Epithelial cell of proximal tubule (primary cell): ENCODE results near the gene CMTM8. TPM values are rescaled to one million over a fixed set of nuclear protein-coding genes. Genes with fewer than 3 reads are reported as not detected.

Experiments
- DNase-seq: peaks from one replicate; pipeline ENCODE4 v3.0.0-alpha.2; 2011; ENCODE audit warnings: low read depth
- H3K4me3 ChIP-seq: 2 replicates; pipeline ENCODE4 v1.5.1; 2011; ENCODE audit warnings: low read depth, mild to moderate bottlenecking, low read length
- total RNA-seq: library from RNA; depleted of rRNA; stranded (reverse); fragments of >200 nt; gene quantifications from 2 replicates; pipeline ENCODE4 v1.2.3, GENCODE V29; 2015
- TF ChIP-seq, protein P1 (sequence below): conservative IDR thresholded peaks from 2 replicates; pipeline ENCODE4 v1.5.1; 2012; ENCODE audit warnings: low read depth, mild to moderate bottlenecking, low read length

CMTM8 gene
- total RNA-seq, 1 donor from 2014 or later, result 9.2 TPM

DNA sequence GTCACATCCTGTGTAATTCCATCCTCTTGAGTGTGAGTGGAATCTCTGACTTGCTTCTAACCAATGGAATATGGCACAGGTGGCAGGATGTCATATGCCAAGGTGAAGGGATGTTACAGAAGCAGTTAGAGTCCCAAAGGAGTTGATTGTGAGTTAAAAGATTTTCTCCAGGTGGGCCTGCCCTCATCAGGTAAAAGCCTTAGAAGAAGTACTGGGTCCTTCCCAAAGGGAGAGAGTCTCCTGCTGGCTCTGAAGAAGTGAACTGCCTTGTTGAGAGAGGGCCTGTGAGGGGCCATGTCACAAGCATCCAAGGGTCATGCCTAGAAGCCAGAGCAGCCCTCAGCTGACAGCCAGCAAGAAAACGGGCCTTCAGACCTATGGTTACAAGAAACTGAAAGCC, 166.2 kb downstream of the CMTM8 start:
- TF ChIP-seq, protein P1, sequence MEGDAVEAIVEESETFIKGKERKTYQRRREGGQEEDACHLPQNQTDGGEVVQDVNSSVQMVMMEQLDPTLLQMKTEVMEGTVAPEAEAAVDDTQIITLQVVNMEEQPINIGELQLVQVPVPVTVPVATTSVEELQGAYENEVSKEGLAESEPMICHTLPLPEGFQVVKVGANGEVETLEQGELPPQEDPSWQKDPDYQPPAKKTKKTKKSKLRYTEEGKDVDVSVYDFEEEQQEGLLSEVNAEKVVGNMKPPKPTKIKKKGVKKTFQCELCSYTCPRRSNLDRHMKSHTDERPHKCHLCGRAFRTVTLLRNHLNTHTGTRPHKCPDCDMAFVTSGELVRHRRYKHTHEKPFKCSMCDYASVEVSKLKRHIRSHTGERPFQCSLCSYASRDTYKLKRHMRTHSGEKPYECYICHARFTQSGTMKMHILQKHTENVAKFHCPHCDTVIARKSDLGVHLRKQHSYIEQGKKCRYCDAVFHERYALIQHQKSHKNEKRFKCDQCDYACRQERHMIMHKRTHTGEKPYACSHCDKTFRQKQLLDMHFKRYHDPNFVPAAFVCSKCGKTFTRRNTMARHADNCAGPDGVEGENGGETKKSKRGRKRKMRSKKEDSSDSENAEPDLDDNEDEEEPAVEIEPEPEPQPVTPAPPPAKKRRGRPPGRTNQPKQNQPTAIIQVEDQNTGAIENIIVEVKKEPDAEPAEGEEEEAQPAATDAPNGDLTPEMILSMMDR, result no peak
- no peak for DNase-seq
- no peak overlapping the region for H3K4me3 ChIP-seq

DNA sequence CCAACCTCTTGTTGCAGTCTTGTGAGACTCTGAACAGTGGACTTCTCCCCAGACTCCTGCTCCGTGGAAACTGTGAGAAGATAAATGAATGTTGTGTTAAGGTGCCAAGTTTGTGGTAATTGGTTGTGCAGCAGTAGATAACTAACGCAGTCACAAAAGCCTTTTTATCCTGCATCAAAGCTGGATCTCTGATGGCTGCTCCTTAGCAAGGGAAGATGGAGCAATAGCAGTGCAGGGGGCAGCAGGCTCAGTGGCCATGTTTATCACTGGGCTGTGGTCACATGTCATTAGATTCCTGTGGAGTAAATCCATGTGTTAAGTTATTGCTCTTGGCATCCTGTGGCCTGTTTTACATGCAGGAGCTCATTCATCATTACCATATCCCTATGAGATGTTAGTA, 166.7 kb downstream of the CMTM8 start:
- DNase-seq, result no peak
- TF ChIP-seq, protein P1, result no peak
- no peak overlapping the region for H3K4me3 ChIP-seq

DNA sequence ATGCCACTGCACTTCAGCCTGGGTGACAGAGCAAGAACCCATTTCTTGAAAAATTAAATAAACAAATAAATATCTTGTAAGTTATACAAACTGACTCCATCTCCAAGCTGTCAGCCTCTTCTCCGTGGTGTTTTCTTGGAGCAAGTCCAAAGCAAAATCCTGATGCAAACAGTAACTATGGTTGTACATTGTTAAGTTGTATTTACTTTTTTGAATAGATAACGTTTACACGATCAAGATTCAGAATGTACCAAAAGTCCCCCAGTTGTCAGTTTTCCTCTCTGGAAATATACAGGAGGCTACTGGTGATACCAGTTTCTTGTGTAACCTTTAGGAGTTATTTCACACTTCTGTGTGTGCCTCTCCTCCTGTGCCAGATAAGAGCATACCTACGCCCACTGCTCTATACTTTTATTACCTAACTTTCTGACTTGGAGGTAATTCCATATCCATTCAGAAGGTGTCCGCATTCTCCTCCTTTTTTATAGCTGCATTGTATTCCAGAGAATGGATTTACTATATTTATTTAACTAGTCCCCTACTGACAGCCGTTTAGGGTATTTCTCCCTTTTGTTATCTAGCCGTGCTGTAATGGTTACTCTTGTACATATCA, 167.3 kb downstream of the CMTM8 start:
- DNase-seq, result no peak
- no peak overlapping the region for H3K4me3 ChIP-seq
- TF ChIP-seq, protein P1, result no peak

DNA sequence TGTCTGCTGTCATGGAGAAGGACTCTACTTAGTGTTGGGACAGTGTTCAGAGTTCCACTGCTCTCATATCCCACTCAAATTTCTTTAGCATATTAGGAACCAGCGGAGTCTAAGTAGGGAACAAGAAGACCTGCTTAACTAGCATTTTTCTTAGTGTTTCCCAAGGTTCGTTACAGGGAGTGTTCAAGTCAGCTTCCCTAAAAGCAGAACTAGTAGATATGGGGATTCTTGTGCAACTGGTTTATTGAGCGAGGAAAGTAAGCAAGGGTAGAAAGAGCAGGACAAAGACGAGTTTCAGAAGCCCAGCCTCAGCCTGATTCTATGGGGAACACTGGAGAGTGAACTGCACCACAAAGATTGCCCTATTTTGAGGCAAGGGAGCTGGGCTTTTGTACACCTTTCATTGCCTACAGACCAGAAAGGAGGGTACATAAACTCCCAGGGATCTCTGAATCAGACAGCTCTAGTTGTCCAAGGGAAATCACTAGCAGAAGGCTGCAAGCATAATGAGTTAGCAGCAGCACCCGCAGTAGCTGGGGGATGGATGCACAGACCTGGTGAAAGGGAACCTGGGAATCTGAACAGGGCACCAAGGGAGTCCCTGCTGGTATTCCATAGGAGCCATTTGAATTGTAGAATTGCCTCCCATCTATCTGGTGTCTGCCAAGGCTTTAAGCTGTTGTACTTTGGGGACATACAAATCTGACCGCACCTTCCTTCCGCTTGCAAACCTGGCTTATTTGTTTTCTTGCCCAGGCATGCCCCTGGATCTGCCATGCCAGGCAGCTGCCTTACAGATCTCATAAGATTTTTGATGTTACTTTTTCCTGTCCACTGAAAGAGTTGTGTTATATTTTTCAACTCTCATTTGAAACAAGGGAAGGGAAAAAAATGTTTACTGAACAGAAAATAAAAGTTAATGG, 168.3 kb downstream of the CMTM8 start:
- H3K4me3 ChIP-seq, result no peak overlapping the region

DNA sequence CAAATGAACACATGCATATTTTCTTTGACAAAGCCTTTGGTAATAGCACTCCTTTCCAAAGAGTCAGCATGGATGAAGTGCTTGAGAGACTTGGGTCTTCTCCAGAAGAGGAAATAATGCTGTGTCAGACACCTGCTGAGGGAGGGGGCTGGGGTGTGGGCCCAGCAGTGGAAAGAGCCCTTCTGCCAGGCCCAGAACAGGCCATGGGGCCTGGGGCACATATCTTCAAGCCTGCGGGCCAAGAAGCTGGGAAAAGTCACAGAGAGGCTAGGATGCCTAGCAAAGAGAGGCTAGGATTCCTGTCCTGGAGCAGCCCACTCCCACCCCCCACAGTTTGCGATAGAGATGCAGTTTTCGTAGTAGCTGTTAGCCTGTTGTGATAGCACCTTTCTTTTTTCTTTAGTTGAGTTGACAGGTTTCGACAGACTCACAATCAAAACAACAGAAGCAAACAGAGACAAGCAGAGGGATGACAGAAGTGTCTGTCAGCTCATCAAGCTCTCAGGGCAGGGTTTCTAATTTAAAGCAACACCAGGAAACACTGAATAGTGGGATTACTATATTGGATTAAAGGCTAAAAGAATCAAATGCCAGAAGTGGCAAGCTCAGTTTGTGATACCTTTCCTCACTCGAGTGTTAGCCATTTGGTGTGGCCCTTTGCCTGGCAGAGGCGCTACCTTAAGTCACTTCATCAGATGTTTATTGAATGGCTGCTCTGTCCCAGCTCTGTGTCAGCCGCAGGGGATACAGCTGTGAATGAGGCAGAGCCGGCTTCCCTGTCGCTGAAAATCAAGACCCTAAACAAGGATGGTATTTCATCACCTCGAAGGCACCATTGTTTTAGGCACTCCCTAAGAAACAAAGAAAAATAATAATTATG, 172.1 kb downstream of the CMTM8 start:
- TF ChIP-seq, protein P1, result no peak
- DNase-seq, result no peak
- no peak overlapping the region for H3K4me3 ChIP-seq

More for the DNA sequence above, 168.3 kb downstream of the CMTM8 start:
- no peak for DNase-seq
- TF ChIP-seq, protein P1, result no peak

DNA sequence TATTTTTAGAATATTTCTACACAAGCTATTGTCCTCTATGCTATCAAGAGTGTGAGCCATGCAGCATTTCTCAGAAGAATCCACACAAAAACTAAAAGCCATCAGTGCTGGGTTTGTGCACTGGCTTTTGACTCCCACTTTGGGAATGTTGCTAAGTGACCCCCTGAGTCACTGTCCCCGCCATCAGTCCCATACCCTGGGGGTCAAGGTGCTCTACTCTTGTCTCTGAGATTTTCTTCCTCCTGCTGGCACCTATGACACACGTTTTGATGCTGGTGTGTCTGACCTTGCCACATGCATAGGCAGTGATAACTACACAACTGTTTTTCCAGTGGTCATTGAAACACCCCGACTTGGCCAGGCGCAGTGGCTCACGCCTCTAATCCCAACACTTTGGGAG, 173.0 kb downstream of the CMTM8 start:
- no peak for DNase-seq
- TF ChIP-seq, protein P1, result no peak
- no peak overlapping the region for H3K4me3 ChIP-seq
